WTC11 (cell line): Measurements from ENCODE around the gene RHOBTB1. TPM values are rescaled to one million over a fixed set of nuclear protein-coding genes. Genes with fewer than 3 reads are reported as not detected.

Experiments used
- ATAC-seq: fragments of 200-7000 bp; cut with Tn5 transposase; 2 replicates; pipeline ENCODE4 v1.10.0; 2021; ENCODE audit warnings: mild to moderate bottlenecking, moderate library complexity
- CTCF ChIA-PET: fragments of 300-600 bp; sonication (Branson Sonifier 250); formaldehyde crosslinking; loops from one replicate; lab custom pipeline; 2021; ENCODE audit warnings: antibody characterized with exemption; lab: Charles Lee
- POLR2A ChIA-PET: fragments of 350-600 bp; sonication (Branson Sonifier 250); formaldehyde crosslinking; loops from one replicate; lab custom pipeline; 2021; ENCODE audit warnings: antibody characterized with exemption; lab: Charles Lee
- DNase-seq: peaks from one replicate; pipeline ENCODE4 v3.0.0; 2021; ENCODE audit warnings: low spot score
- H3K27ac Mint-ChIP-seq: 2 replicates; pipeline ENCODE4 v1.8.0; 2021; ENCODE audit warnings: mixed read lengths
- H3K27me3 Mint-ChIP-seq: 2 replicates; pipeline ENCODE4 v1.8.0; 2021; ENCODE audit warnings: low read depth, mild to moderate bottlenecking, moderate library complexity, mixed read lengths
- H3K36me3 Mint-ChIP-seq: 2 replicates; pipeline ENCODE4 v1.8.0; 2021; ENCODE audit warnings: mixed read lengths
- H3K4me1 Mint-ChIP-seq: 2 replicates; pipeline ENCODE4 v1.8.0; 2022; ENCODE audit warnings: mixed read lengths
- H3K4me3 Mint-ChIP-seq: 2 replicates; pipeline ENCODE4 v1.8.0; 2021; ENCODE audit warnings: mild to moderate bottlenecking, moderate library complexity, mixed read lengths
- H3K9me3 Mint-ChIP-seq: 2 replicates; pipeline ENCODE4 v1.8.0; 2021; ENCODE audit warnings: mixed read lengths
- CDX4 ChIP-seq: fragments of 250-450 bp; sonication (Bioruptor Pico); IDR thresholded peaks from 2 replicates; pipeline ENCODE4 v1.9.0; 2021; ENCODE audit warnings: moderate library complexity, mild to moderate bottlenecking, inconsistent platforms, borderline replicate concordance
- ETV6 ChIP-seq: sonication (generic); formaldehyde crosslinking; IDR thresholded peaks from 2 replicates; pipeline ENCODE4 v1.8.1; 2022; ENCODE audit warnings: mild to moderate bottlenecking, missing genetic modification reagents
- FOXP1 ChIP-seq: sonication (generic); formaldehyde crosslinking; IDR thresholded peaks from 2 replicates; pipeline ENCODE4 v1.8.0; 2022; ENCODE audit warnings: missing genetic modification reagents, mild to moderate bottlenecking, moderate library complexity, borderline replicate concordance
- MAX ChIP-seq: sonication (generic); formaldehyde crosslinking; IDR thresholded peaks from 2 replicates; pipeline ENCODE4 v1.8.0; 2022; ENCODE audit warnings: mild to moderate bottlenecking, missing genetic modification reagents
- MXD4 ChIP-seq: fragments of 250-450 bp; sonication (Bioruptor Pico); IDR thresholded peaks from 2 replicates; pipeline ENCODE4 v1.8.0; 2021; ENCODE audit warnings: mild to moderate bottlenecking, moderate library complexity, borderline replicate concordance
- MYBL2 ChIP-seq: sonication (generic); formaldehyde crosslinking; IDR thresholded peaks from 2 replicates; pipeline ENCODE4 v1.8.1; 2023; ENCODE audit warnings: mild to moderate bottlenecking, moderate library complexity, missing genetic modification reagents
- NR2C2 ChIP-seq: sonication (generic); formaldehyde crosslinking; IDR thresholded peaks from 2 replicates; pipeline ENCODE4 v1.8.0; 2022; ENCODE audit warnings: mild to moderate bottlenecking, missing genetic modification reagents
- SOX15 ChIP-seq: fragments of 250-450 bp; sonication (Bioruptor Pico); IDR thresholded peaks from 2 replicates; pipeline ENCODE4 v1.9.0; 2021; ENCODE audit warnings: mild to moderate bottlenecking
- TP53 ChIP-seq: sonication (generic); formaldehyde crosslinking; IDR thresholded peaks from 2 replicates; pipeline ENCODE4 v1.8.1; 2023; ENCODE audit warnings: mild to moderate bottlenecking, missing genetic modification reagents
- ZBTB21 ChIP-seq: sonication (generic); formaldehyde crosslinking; IDR thresholded peaks from 2 replicates; pipeline ENCODE4 v1.8.1; 2023; ENCODE audit warnings: mild to moderate bottlenecking, missing genetic modification reagents, borderline replicate concordance
- ZNF121 ChIP-seq: sonication (generic); formaldehyde crosslinking; IDR thresholded peaks from 2 replicates; pipeline ENCODE4 v1.8.0; 2023; ENCODE audit warnings: missing genetic modification reagents
- ZNF396 ChIP-seq: fragments of 250-450 bp; sonication (Bioruptor Pico); IDR thresholded peaks from 2 replicates; pipeline ENCODE4 v1.8.0; 2021; ENCODE audit warnings: mild to moderate bottlenecking, moderate library complexity, borderline replicate concordance
- ZNF423 ChIP-seq: fragments of 250-450 bp; sonication (Bioruptor Pico); IDR thresholded peaks from 2 replicates; pipeline ENCODE4 v2.1.2; 2022; ENCODE audit warnings: mild to moderate bottlenecking, moderate library complexity
- total RNA-seq: library from RNA; stranded (reverse); gene quantifications from 3 replicates; pipeline ENCODE4 v1.2.3, GENCODE V29; 2021
- TF ChIP-seq, protein P1 (sequence below): fragments of 250-450 bp; sonication (Bioruptor Pico); IDR thresholded peaks from 2 replicates; pipeline ENCODE4 v1.9.0; 2021; ENCODE audit warnings: mild to moderate bottlenecking
- TF ChIP-seq, protein P2 (sequence below): fragments of 200-600 bp; IDR thresholded peaks from 2 replicates; pipeline ENCODE4 v1.8.0; 2022; ENCODE audit warnings: antibody characterized with exemption
- TF ChIP-seq, protein P3 (sequence below): sonication (generic); formaldehyde crosslinking; IDR thresholded peaks from 2 replicates; pipeline ENCODE4 v1.8.0; 2023; ENCODE audit warnings: missing genetic modification reagents, mild to moderate bottlenecking, borderline replicate concordance
- TF ChIP-seq, protein P4 (sequence below): sonication (generic); formaldehyde crosslinking; IDR thresholded peaks from 2 replicates; pipeline ENCODE4 v1.8.0; 2023; ENCODE audit warnings: missing genetic modification reagents

Gene RHOBTB1
- total RNA-seq, 1 experiment from 2014 or later, result 6.9 TPM

DNA sequence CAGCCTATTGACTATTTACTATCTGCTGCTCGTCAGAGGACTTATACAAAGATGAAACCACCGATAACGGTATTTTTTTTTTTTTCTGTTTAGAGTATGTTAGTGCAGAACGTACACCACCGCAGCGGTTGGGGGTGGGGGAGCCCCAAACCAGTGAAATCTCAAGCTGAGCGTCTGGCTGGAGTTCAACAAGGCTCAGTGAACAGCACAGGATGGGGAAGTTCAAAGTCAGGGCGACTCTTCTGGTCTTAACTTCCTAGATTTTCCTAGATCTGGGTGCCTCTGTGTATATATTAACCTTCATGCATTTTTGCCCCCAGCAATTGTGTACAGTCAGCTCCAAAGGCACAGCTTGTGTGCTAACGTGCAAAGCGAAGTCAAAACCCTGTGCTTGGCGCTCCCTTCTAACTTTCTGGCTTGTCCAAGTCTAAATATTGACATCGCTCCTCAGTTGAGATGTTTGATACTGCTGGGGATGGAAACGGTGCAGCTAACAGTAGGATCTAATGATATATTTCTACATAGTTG, 1.1 kb downstream of the RHOBTB1 start:
- peaks cover 19% of the 10 kb centered on the region for H3K27me3 Mint-ChIP-seq
- DNase-seq, result no peak
- ChIA-PET CTCF (interaction anchor here (0.9 to 1.4 kb wide), 2 partner anchors 59 to 122 kb away, joined by 4 to 7 read pairs; no protein-coding TSS in a partner anchor), POLR2A (interaction anchor here (0.6 kb wide), 3 partner anchors 10 to 316 kb away, joined by 3 to 4 read pairs (median 3); no protein-coding TSS in a partner anchor)
- TF ChIP-seq ZBTB21 (no peak), SOX15 (CRISPR knock-in tag) (no peak), ETV6 (CRISPR knock-in tag) (no peak), TP53 (CRISPR knock-in tag) (no peak)
- TF ChIP-seq, protein P1, sequence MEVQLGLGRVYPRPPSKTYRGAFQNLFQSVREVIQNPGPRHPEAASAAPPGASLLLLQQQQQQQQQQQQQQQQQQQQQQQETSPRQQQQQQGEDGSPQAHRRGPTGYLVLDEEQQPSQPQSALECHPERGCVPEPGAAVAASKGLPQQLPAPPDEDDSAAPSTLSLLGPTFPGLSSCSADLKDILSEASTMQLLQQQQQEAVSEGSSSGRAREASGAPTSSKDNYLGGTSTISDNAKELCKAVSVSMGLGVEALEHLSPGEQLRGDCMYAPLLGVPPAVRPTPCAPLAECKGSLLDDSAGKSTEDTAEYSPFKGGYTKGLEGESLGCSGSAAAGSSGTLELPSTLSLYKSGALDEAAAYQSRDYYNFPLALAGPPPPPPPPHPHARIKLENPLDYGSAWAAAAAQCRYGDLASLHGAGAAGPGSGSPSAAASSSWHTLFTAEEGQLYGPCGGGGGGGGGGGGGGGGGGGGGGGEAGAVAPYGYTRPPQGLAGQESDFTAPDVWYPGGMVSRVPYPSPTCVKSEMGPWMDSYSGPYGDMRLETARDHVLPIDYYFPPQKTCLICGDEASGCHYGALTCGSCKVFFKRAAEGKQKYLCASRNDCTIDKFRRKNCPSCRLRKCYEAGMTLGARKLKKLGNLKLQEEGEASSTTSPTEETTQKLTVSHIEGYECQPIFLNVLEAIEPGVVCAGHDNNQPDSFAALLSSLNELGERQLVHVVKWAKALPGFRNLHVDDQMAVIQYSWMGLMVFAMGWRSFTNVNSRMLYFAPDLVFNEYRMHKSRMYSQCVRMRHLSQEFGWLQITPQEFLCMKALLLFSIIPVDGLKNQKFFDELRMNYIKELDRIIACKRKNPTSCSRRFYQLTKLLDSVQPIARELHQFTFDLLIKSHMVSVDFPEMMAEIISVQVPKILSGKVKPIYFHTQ (CRISPR knock-in tag), result no peak
- no peak for ATAC-seq
- no peaks in the 10 kb centered on the region for H3K36me3 Mint-ChIP-seq
- no peaks in the 10 kb centered on the region for H3K9me3 Mint-ChIP-seq
- peak overlapping the region; percentile 73 for H3K4me3 Mint-ChIP-seq
- H3K4me1 Mint-ChIP-seq, result peaks cover 13% of the 10 kb centered on the region
- H3K27ac Mint-ChIP-seq, result no peak overlapping the region

DNA sequence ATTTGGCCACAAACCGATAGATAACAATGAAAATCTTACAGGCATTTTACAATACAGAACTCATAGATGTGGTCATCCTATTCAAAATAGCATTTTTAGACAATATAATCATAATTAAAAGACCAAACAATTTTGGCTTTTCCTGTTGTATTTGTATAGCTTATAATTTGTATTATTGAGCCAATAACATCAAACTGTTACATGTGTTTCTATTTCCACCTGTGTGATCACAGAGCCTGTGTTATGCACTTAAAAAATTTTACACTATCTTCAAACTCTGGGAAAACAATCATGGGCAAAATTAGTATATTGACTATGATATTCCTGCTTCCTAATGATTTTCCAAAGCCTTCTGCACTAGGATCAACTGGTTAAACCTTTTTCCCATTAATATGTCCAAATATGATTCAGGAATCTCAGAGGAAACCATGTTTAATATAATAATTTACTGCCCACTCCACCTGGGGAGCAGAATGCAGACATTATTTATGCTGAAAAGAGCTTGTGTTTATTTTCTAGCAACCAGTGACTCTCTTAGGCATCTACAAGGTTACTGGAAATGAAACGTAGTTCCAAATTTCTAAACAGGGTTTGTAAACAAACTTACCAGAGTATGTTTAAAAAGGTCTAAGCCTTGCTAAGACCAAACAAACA, 1.7 kb downstream of the RHOBTB1 start:
- TF ChIP-seq ZNF121 (no peak), MXD4 (CRISPR knock-in tag) (no peak), MAX (CRISPR knock-in tag) (no peak), FOXP1 (CRISPR knock-in tag) (no peak), CDX4 (CRISPR knock-in tag) (no peak), NR2C2 (CRISPR knock-in tag) (no peak), TP53 (CRISPR knock-in tag) (no peak), MYBL2 (CRISPR knock-in tag) (no peak), ZNF423 (CRISPR knock-in tag) (no peak), ZNF396 (CRISPR knock-in tag) (no peak)
- TF ChIP-seq, protein P2, sequence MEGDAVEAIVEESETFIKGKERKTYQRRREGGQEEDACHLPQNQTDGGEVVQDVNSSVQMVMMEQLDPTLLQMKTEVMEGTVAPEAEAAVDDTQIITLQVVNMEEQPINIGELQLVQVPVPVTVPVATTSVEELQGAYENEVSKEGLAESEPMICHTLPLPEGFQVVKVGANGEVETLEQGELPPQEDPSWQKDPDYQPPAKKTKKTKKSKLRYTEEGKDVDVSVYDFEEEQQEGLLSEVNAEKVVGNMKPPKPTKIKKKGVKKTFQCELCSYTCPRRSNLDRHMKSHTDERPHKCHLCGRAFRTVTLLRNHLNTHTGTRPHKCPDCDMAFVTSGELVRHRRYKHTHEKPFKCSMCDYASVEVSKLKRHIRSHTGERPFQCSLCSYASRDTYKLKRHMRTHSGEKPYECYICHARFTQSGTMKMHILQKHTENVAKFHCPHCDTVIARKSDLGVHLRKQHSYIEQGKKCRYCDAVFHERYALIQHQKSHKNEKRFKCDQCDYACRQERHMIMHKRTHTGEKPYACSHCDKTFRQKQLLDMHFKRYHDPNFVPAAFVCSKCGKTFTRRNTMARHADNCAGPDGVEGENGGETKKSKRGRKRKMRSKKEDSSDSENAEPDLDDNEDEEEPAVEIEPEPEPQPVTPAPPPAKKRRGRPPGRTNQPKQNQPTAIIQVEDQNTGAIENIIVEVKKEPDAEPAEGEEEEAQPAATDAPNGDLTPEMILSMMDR, result no peak
- TF ChIP-seq, protein P3, sequence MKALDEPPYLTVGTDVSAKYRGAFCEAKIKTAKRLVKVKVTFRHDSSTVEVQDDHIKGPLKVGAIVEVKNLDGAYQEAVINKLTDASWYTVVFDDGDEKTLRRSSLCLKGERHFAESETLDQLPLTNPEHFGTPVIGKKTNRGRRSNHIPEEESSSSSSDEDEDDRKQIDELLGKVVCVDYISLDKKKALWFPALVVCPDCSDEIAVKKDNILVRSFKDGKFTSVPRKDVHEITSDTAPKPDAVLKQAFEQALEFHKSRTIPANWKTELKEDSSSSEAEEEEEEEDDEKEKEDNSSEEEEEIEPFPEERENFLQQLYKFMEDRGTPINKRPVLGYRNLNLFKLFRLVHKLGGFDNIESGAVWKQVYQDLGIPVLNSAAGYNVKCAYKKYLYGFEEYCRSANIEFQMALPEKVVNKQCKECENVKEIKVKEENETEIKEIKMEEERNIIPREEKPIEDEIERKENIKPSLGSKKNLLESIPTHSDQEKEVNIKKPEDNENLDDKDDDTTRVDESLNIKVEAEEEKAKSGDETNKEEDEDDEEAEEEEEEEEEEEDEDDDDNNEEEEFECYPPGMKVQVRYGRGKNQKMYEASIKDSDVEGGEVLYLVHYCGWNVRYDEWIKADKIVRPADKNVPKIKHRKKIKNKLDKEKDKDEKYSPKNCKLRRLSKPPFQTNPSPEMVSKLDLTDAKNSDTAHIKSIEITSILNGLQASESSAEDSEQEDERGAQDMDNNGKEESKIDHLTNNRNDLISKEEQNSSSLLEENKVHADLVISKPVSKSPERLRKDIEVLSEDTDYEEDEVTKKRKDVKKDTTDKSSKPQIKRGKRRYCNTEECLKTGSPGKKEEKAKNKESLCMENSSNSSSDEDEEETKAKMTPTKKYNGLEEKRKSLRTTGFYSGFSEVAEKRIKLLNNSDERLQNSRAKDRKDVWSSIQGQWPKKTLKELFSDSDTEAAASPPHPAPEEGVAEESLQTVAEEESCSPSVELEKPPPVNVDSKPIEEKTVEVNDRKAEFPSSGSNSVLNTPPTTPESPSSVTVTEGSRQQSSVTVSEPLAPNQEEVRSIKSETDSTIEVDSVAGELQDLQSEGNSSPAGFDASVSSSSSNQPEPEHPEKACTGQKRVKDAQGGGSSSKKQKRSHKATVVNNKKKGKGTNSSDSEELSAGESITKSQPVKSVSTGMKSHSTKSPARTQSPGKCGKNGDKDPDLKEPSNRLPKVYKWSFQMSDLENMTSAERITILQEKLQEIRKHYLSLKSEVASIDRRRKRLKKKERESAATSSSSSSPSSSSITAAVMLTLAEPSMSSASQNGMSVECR (CRISPR knock-in tag), result no peak
- TF ChIP-seq, protein P4, sequence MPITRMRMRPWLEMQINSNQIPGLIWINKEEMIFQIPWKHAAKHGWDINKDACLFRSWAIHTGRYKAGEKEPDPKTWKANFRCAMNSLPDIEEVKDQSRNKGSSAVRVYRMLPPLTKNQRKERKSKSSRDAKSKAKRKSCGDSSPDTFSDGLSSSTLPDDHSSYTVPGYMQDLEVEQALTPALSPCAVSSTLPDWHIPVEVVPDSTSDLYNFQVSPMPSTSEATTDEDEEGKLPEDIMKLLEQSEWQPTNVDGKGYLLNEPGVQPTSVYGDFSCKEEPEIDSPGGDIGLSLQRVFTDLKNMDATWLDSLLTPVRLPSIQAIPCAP (CRISPR knock-in tag), result no peak
- Mint-ChIP-seq H3K4me1 (peaks cover 13% of the 10 kb centered on the region), H3K9me3 (no peaks in the 10 kb centered on the region), H3K27ac (no peak overlapping the region), H3K4me3 (peak overlapping the region; percentile 73), H3K36me3 (no peaks in the 10 kb centered on the region), H3K27me3 (peaks cover 19% of the 10 kb centered on the region)
- no peak for ATAC-seq
- ChIA-PET POLR2A (no interaction called here), CTCF (interaction anchor here (1.4 kb wide), 1 partner anchor 59 kb away, joined by 7 read pairs; no protein-coding TSS in a partner anchor)
- no peak for DNase-seq
